Stimulated activated CD4-positive, alpha-beta T cell treated with anti-CD3 and anti-CD28 coated beads, Interleukin-2, amount 100 ng/mL, for 24 hours (primary cell): ENCODE data around the gene TBCA.

ENCODE experiments used
- DNase-seq, 2 donors: peaks; one replicate each; pipeline ENCODE4 v3.0.0-alpha.2; 2020

TBCA gene

GRCh38 chr5:77641397-77641943 lies 134.7 kb downstream of the TBCA start:
- DNase-seq: no peak
